Astrocyte of the spinal cord (primary cell): Measurements from ENCODE around the gene RNF130.
A peak's percentile ranks its signal among the peaks of the same experiment; 100 is the strongest.

Experiments used
- DNase-seq: peaks from one replicate; pipeline ENCODE4 v3.0.0; 2011; ENCODE audit warnings: low read depth, low spot score
- H3K4me3 ChIP-seq: 2 replicates; pipeline ENCODE4 v1.5.1; 2011; ENCODE audit warnings: low read depth, mild to moderate bottlenecking, low read length, moderate library complexity
- CTCF ChIP-seq: IDR thresholded peaks from 2 replicates; pipeline ENCODE4 v1.5.1; 2012; ENCODE audit warnings: low read depth, mild to moderate bottlenecking, low read length, inconsistent platforms
- in situ Hi-C: cut with HindIII; loops from 2 replicates; pipeline ENCODE4 v1.10.0; 2017; ENCODE audit warnings: low sequenced_read_pairs

Gene RNF130

GRCh38 chr5:180072556-180072955 is 997 bp upstream of the RNF130 start:
- H3K4me3 ChIP-seq, result no peak overlapping the region
- no peak for DNase-seq
- TF ChIP-seq CTCF, result no peak
- in situ Hi-C loops, result no loop called here

GRCh38 chr5:180072256-180072548 is 643 bp upstream of the RNF130 start:
- H3K4me3 ChIP-seq, result no peak overlapping the region
- in situ Hi-C loops, result no loop called here
- no peak for TF ChIP-seq CTCF
- DNase-seq, result no peak

- H3K4me3 ChIP-seq, result peak overlapping the region; percentile 75
- TF ChIP-seq CTCF, result no peak
- in situ Hi-C loops, result no loop called here
- peak; percentile 50 for DNase-seq
Measured at GRCh38 chr5:180070756-180071530, 616 bp downstream of the RNF130 start.

- DNase-seq, result peak; percentile 26
- TF ChIP-seq CTCF, result no peak
- in situ Hi-C loops, result no loop called here
- H3K4me3 ChIP-seq, result peak overlapping the region; percentile 75
Measured at GRCh38 chr5:180069589-180070247, 1.8 kb downstream of the RNF130 start.

GRCh38 chr5:180068519-180069090 is 3.0 kb downstream of the RNF130 start:
- no peak for TF ChIP-seq CTCF
- no peak overlapping the region for H3K4me3 ChIP-seq
- DNase-seq, result no peak
- in situ Hi-C loops, result no loop called here

- in situ Hi-C loops, result no loop called here
- DNase-seq, result no peak
- no peak for TF ChIP-seq CTCF
- no peak overlapping the region for H3K4me3 ChIP-seq
Measured at GRCh38 chr5:180067986-180068385, 3.6 kb downstream of the RNF130 start.
